Activated B cell treated with CpG ODN at 0.5 μM for 24 hours (primary cell): ENCODE results near the gene SFI1. TPM values are rescaled to one million over a fixed set of nuclear protein-coding genes. Genes with fewer than 3 reads are reported as not detected.

Experiments
- ATAC-seq: fragments of 200-7000 bp; cut with Tn5 transposase; one replicate; pipeline ENCODE4 v1.10.0; 2021; ENCODE audit warnings: low read depth, mild to moderate bottlenecking, moderate library complexity
- CTCF ChIA-PET: fragments of 350-600 bp; sonication (Branson Sonifier 250); formaldehyde crosslinking; loops from one replicate; lab custom pipeline; 2021; ENCODE audit warnings: antibody characterized with exemption; lab: Charles Lee
- POLR2A ChIA-PET: fragments of 350-600 bp; sonication (Branson Sonifier 250); formaldehyde crosslinking; loops from one replicate; lab custom pipeline; 2021; ENCODE audit warnings: antibody characterized with exemption; lab: Charles Lee
- DNase-seq: peaks from one replicate; pipeline ENCODE4 v3.0.0; 2022
- H3K27ac Mint-ChIP-seq: one replicate; pipeline ENCODE4 v1.8.0; 2020; ENCODE audit warnings: mixed read lengths
- H3K27me3 Mint-ChIP-seq: one replicate; pipeline ENCODE4 v1.8.0; 2021; ENCODE audit warnings: mixed read lengths
- H3K36me3 Mint-ChIP-seq: one replicate; pipeline ENCODE4 v1.8.0; 2021; ENCODE audit warnings: low read depth, mixed read lengths
- H3K4me1 Mint-ChIP-seq: one replicate; pipeline ENCODE4 v1.8.0; 2021; ENCODE audit warnings: mixed read lengths
- H3K4me3 Mint-ChIP-seq: one replicate; pipeline ENCODE4 v1.8.0; 2020; ENCODE audit warnings: mild to moderate bottlenecking, mixed read lengths
- H3K9me3 Mint-ChIP-seq: one replicate; pipeline ENCODE4 v1.8.0; 2020; ENCODE audit warnings: mixed read lengths
- intact Hi-C: fragments of 100-400 bp; cut with micrococcal nuclease; formaldehyde crosslinking; loops from one replicate; pipeline ENCODE4 v1.15.1; 2024
- total RNA-seq: library from RNA; stranded (reverse); gene quantifications from 2 replicates; pipeline ENCODE4 v1.2.3, GENCODE V29; 2022
- TF ChIP-seq, protein P1 (sequence below): fragments of 200-600 bp; IDR thresholded peaks from one replicate; pipeline ENCODE4 v1.8.0; 2022; ENCODE audit warnings: antibody characterized with exemption, mild to moderate bottlenecking

Gene SFI1
- total RNA-seq, 1 donor from 2014 or later = 126 TPM

GRCh38 chr22:31612891-31613285 is 116.6 kb downstream of the SFI1 start:
- CTCF ChIA-PET = no interaction called here
- H3K4me3 Mint-ChIP-seq = no peak overlapping the region
- H3K4me1 Mint-ChIP-seq = peaks cover 33% of the 10 kb centered on the region
- H3K27ac Mint-ChIP-seq = no peak overlapping the region
- H3K9me3 Mint-ChIP-seq = no peaks in the 10 kb centered on the region
- no peak for ATAC-seq
- POLR2A ChIA-PET = interaction anchor here (0.6 kb wide), 1 partner anchor 18 kb away, joined by 3 read pairs; no protein-coding TSS in a partner anchor
- TF ChIP-seq, protein P1, sequence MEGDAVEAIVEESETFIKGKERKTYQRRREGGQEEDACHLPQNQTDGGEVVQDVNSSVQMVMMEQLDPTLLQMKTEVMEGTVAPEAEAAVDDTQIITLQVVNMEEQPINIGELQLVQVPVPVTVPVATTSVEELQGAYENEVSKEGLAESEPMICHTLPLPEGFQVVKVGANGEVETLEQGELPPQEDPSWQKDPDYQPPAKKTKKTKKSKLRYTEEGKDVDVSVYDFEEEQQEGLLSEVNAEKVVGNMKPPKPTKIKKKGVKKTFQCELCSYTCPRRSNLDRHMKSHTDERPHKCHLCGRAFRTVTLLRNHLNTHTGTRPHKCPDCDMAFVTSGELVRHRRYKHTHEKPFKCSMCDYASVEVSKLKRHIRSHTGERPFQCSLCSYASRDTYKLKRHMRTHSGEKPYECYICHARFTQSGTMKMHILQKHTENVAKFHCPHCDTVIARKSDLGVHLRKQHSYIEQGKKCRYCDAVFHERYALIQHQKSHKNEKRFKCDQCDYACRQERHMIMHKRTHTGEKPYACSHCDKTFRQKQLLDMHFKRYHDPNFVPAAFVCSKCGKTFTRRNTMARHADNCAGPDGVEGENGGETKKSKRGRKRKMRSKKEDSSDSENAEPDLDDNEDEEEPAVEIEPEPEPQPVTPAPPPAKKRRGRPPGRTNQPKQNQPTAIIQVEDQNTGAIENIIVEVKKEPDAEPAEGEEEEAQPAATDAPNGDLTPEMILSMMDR = no peak
- intact Hi-C loops = no loop called here
- no peak for DNase-seq
- no peaks in the 10 kb centered on the region for H3K27me3 Mint-ChIP-seq
- H3K36me3 Mint-ChIP-seq = peaks cover 51% of the 10 kb centered on the region

- peaks cover 49% of the 10 kb centered on the region for H3K36me3 Mint-ChIP-seq
- no peak for DNase-seq
- peaks cover 33% of the 10 kb centered on the region for H3K4me1 Mint-ChIP-seq
- H3K27me3 Mint-ChIP-seq = no peaks in the 10 kb centered on the region
- ATAC-seq = no peak
- no peak overlapping the region for H3K4me3 Mint-ChIP-seq
- intact Hi-C loops = no loop called here
- H3K27ac Mint-ChIP-seq = no peak overlapping the region
- TF ChIP-seq, protein P1 = no peak
- H3K9me3 Mint-ChIP-seq = no peaks in the 10 kb centered on the region
- ChIA-PET CTCF (interaction anchor here (1.4 kb wide), 1 partner anchor 57 kb away, joined by 5 read pairs; no protein-coding TSS in a partner anchor), POLR2A (interaction anchor here (1.2 kb wide), 1 partner anchor 17 kb away, joined by 4 read pairs; no protein-coding TSS in a partner anchor)
Measured at GRCh38 chr22:31613286-31613903, 117.1 kb downstream of the SFI1 start.

DNA sequence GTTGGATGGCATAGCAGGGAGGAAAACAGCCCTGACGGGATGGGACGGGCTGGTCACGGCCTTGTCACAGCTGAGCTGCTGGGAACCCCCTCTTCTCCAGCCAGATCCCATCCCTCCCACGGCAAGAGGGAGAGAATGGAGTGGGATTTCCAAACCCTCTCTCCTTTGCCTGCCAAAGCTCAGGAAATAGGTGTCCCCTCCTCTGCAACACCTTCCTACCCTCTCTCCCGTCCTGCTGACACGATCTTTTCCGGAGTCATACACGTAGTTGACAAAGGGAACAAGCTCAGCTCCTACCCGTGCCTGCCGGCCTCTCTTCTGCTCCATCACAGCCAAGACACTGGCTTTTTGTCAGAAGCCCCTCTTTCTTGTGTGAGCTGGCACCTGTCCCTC is 117.6 kb downstream of the SFI1 start:
- intact Hi-C loops = no loop called here
- TF ChIP-seq, protein P1 = no peak
- no peak overlapping the region for H3K4me3 Mint-ChIP-seq
- H3K27ac Mint-ChIP-seq = no peak overlapping the region
- POLR2A ChIA-PET = interaction anchor here (0.8 to 1.2 kb wide), 2 partner anchors 17 to 49 kb away, joined by 4 to 5 read pairs; no protein-coding TSS in a partner anchor
- no peak for ATAC-seq
- H3K9me3 Mint-ChIP-seq = no peaks in the 10 kb centered on the region
- DNase-seq = no peak
- H3K4me1 Mint-ChIP-seq = peaks cover 33% of the 10 kb centered on the region
- CTCF ChIA-PET = interaction anchor here (1.4 to 1.6 kb wide), 2 partner anchors 20 to 58 kb away, joined by 3 to 5 read pairs; no protein-coding TSS in a partner anchor
- peaks cover 54% of the 10 kb centered on the region for H3K36me3 Mint-ChIP-seq
- H3K27me3 Mint-ChIP-seq = no peaks in the 10 kb centered on the region

DNA sequence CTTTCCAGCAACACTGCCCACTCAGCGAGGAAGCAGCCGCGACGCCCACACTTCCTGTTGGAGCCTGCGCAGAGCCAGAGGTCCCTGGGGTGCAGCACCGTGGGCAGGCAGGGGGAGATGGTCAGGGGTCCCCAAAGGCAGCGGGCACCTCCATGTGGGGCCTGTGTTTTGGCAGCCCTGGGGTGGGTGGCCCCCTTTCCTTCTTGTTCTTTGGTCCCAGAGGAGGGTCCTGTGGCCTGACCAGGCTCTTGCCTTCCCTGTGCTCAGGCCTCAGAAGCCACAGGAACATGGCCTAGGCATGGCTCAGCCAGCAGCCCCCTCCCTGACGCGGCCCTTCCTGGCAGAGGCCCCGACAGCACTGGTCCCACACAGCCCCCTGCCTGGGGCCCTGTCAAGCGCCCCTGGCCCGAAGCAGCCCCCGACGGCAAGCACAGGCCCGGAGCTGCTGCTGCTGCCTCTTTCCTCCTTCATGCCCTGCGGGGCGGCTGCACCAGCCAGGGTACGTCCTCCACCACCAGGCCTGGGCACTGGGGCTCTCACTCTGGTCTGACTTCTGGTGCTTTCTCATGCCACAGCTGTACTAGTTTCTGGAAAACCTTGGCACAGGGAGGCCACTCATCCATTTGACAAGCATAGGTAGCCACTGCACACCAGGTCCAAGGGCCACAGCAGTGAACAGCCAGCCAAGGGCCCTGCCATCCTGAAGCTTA is 118.6 kb downstream of the SFI1 start:
- CTCF ChIA-PET = interaction anchor here (1.4 to 1.6 kb wide), 3 partner anchors 15 to 59 kb away, joined by 3 to 5 read pairs (median 5); no protein-coding TSS in a partner anchor
- TF ChIP-seq, protein P1 = no peak
- H3K27ac Mint-ChIP-seq = peak overlapping the region; percentile 31
- H3K4me3 Mint-ChIP-seq = no peak overlapping the region
- H3K27me3 Mint-ChIP-seq = no peaks in the 10 kb centered on the region
- H3K36me3 Mint-ChIP-seq = peaks cover 56% of the 10 kb centered on the region
- H3K9me3 Mint-ChIP-seq = no peaks in the 10 kb centered on the region
- peaks cover 33% of the 10 kb centered on the region for H3K4me1 Mint-ChIP-seq
- ATAC-seq (no peak), DNase-seq (no peak)
- intact Hi-C loops = loop anchor here (5.0 kb wide), 1 partner anchor 33 kb away; no protein-coding TSS in a partner anchor
- POLR2A ChIA-PET = interaction anchor here (2.7 kb wide), 1 partner anchor 16 kb away, joined by 23 read pairs; no protein-coding TSS in a partner anchor

DNA sequence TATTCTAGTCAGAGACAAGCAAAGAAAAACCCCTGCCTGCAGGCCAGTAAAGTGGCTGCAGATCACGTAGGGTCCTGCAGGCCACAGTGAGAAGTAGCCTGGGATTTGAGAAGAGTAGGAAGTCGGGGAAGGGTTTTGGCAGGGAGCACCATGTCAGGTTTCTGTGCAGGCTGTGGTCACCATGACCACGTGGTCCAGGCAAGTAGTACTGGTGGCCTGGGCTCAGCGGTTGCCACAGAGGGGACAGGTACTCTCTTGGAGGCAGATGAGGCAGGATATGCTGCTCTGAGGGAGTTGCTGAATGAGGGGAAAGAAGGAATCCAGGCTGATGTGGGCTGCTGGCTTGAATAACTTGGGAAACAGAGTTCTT is 119.1 kb downstream of the SFI1 start:
- Mint-ChIP-seq H3K4me1 (peaks cover 33% of the 10 kb centered on the region), H3K4me3 (peak overlapping the region; percentile 1), H3K27me3 (no peaks in the 10 kb centered on the region), H3K36me3 (peaks cover 55% of the 10 kb centered on the region), H3K9me3 (no peaks in the 10 kb centered on the region), H3K27ac (peak overlapping the region; percentile 69)
- DNase-seq (no peak), ATAC-seq (no peak)
- ChIA-PET CTCF (interaction anchor here (1.5 to 1.6 kb wide), 2 partner anchors 15 to 18 kb away, joined by 3 to 5 read pairs; no protein-coding TSS in a partner anchor), POLR2A (interaction anchor here (2.7 kb wide), 1 partner anchor 15 kb away, joined by 23 read pairs; no protein-coding TSS in a partner anchor)
- TF ChIP-seq, protein P1 = no peak
- intact Hi-C loops = loop anchor here (5.0 kb wide), 1 partner anchor 33 kb away; no protein-coding TSS in a partner anchor
